ENCODE data around the gene RAB31. TPM values are rescaled to one million over a fixed set of nuclear protein-coding genes. Genes with fewer than 3 reads are reported as not detected.

Gene RAB31
- total and polyA plus RNA-seq, 10 donors: 12.3 to 112 (median 72.6) TPM

DNA sequence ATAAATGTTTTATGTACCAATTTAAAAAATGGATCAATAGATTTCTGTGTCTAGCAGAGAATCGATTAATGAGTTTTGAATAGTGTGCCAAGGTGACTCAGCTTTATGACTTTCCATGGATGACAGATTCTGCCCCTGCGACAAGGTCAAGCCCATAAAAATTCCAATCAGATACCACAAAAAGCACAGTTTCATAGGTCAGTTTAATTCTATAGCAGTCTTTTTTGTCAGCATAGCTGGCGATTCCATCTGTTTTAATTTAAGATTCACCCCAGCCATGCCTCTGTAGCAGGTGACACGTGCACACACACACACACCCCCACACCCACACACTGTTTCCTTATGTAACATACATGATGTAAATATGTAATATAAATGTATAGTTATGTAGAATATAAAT is 28.9 kb downstream of the RAB31 start:
- Histone ChIP-seq H3K27me3 (replicated peaks in 1 of 7) (no peaks in the 10 kb centered on the region), H3K4me3 (no peak overlapping the region), H3K9me3 (no peaks in the 10 kb centered on the region), H3K36me3 (peaks cover 0 to 30% (median 2%) of the 10 kb centered on the region in 6 donors), H3K4me1 (peaks cover 0 to 74% (median 24%) of the 10 kb centered on the region in 6 donors), H3K27ac (no peak overlapping the region)
- intact Hi-C loops (cut with DNase I; ENCODE audit: low total_unique reads): no loop called here
- no peak for DNase-seq
- TF ChIP-seq POLR2A (IDR thresholded peaks at IDR 0.05) (no peak), POLR2AphosphoS5 (IDR thresholded peaks at IDR 0.05) (no peak)
- TF ChIP-seq, protein P1, sequence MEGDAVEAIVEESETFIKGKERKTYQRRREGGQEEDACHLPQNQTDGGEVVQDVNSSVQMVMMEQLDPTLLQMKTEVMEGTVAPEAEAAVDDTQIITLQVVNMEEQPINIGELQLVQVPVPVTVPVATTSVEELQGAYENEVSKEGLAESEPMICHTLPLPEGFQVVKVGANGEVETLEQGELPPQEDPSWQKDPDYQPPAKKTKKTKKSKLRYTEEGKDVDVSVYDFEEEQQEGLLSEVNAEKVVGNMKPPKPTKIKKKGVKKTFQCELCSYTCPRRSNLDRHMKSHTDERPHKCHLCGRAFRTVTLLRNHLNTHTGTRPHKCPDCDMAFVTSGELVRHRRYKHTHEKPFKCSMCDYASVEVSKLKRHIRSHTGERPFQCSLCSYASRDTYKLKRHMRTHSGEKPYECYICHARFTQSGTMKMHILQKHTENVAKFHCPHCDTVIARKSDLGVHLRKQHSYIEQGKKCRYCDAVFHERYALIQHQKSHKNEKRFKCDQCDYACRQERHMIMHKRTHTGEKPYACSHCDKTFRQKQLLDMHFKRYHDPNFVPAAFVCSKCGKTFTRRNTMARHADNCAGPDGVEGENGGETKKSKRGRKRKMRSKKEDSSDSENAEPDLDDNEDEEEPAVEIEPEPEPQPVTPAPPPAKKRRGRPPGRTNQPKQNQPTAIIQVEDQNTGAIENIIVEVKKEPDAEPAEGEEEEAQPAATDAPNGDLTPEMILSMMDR (IDR thresholded peaks at IDR 0.05 in 8 of 11, conservative IDR thresholded peaks at IDR 0.05 in 3 of 11): no peak
- 80 to 89% (median 87%) methylated on average over 4 of the region's 4 CpGs for WGBS, 5 donors

DNA sequence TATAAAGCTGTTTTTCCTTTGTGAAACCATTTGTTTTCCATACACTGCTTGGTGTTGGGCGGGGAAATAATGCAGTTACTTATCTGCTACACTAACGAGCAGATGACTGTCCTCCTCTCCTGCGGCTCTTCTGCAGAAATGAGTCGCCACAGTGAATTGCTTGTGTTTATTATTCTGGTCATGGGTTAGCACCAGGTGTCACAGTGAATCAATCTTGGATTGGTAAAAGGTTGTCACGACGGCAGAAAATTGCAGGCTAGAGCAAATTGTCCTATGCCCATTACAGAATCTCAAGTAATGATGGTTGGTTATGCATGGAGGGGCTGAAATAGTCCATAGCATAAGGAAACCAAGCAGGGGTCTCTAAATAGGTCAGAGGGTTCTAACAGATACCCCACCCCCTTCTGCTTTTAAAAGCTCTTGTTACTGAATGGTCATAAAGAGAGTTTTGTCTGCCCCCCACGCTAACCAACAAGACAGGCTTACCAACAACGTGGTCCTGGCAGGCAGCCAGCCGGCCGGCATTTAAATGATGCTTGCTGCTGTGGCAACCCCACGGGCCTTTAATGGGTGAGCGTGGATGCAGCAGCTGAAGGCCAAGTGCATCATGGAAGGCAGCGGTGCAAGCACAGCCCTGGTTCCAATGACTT is 29.5 kb downstream of the RAB31 start:
- Histone ChIP-seq H3K4me3 (no peak overlapping the region), H3K9me3 (no peaks in the 10 kb centered on the region), H3K27me3 (replicated peaks in 1 of 7) (no peaks in the 10 kb centered on the region), H3K36me3 (peaks cover 0 to 24% (median 0%) of the 10 kb centered on the region in 6 donors), H3K27ac (no peak overlapping the region), H3K4me1 (peaks cover 0 to 80% (median 28%) of the 10 kb centered on the region in 6 donors)
- TF ChIP-seq POLR2A (IDR thresholded peaks at IDR 0.05) (no peak), POLR2AphosphoS5 (IDR thresholded peaks at IDR 0.05) (peak in 1 of 3 donors; percentile 34)
- intact Hi-C loops (cut with DNase I; ENCODE audit: low total_unique reads): no loop called here
- whole genome bisulfite sequencing, 5 donors: 71 to 80% (median 77%) methylated on average over 12 to 13 of the region's 13 CpGs
- DNase-seq: peak; percentile 63

DNA sequence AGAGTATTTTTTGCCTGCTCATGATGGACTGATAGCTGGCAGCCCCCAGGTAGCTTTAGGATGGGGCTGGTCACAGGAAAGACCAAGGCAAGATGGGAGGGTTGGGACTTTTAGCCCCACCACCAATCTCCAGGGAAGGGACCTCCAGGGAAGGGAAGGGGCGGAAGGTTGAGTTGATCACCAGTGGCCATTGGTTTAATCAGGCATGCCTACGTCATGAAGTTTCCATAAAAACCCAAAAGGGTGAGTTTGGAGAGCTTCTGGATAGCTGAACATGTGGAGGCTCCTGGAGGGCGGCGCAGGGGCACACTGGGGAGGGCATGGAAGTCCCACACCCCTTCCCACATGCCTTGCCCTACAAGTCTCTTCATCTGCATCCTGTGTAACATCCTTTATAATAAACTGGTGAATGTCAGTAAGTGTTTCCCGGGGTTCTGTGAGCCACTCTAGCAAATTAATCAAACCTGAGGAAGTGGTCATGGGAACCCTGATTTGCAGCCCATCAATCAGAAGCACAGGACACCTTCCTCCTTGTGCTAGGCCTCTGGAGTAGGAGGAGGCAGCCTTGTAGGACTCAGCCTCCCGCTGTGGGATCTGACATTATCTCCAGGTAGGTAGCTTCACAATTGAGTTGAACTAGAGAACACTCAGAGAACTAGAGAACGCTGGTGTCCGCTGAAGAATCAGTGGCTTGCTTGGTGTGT is 30.3 kb downstream of the RAB31 start:
- H3K27me3 ChIP-seq (replicated peaks in 1 of 7): peaks cover 0 to 2% (median 0%) of the 10 kb centered on the region in 7 donors
- H3K9me3 ChIP-seq: no peaks in the 10 kb centered on the region
- TF ChIP-seq, protein P1 (IDR thresholded peaks at IDR 0.05 in 8 of 11, conservative IDR thresholded peaks at IDR 0.05 in 3 of 11): no peak
- no peak for TF ChIP-seq POLR2AphosphoS5 (IDR thresholded peaks at IDR 0.05)
- TF ChIP-seq POLR2A (IDR thresholded peaks at IDR 0.05): no peak
- intact Hi-C loops (cut with DNase I; ENCODE audit: low total_unique reads): no loop called here
- peak; percentile 32 for DNase-seq
- H3K4me1 ChIP-seq: peaks cover 7 to 84% (median 35%) of the 10 kb centered on the region in 6 donors
- WGBS, 5 donors: 73 to 79% (median 75%) methylated on average over 8 of the region's 8 CpGs
- H3K27ac ChIP-seq: peak overlapping the region in 1 of 8 donors; percentile 14
- H3K4me3 ChIP-seq: no peak overlapping the region
- H3K36me3 ChIP-seq: peaks cover 0 to 15% (median 0%) of the 10 kb centered on the region in 6 donors

DNA sequence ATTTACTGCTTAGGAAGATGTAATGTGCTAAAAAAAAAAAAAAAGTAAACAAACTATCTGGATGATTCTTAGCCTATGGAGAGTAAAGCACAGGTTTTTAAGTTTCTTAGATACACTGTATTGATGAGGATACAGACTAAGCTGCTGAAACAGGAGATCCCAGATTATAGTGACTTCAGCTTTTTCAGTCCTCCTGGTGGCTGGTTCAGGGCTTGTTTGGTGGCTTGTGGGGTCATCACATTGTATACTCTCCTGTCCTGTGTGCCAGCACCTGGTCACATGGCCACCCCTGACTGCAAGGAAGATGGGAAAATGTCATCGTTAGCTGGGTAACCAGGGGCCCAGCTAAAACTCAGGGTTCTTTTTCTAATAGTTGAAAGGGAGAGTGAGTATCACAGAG is 31.4 kb downstream of the RAB31 start:
- peaks cover 0 to 14% (median 0%) of the 10 kb centered on the region in 6 donors for H3K36me3 ChIP-seq
- H3K27ac ChIP-seq: peak overlapping the region in 4 of 8 donors; percentile 38 to 75 (median 60)
- intact Hi-C loops (cut with DNase I; ENCODE audit: low total_unique reads): no loop called here
- no peaks in the 10 kb centered on the region for H3K9me3 ChIP-seq
- TF ChIP-seq POLR2A (IDR thresholded peaks at IDR 0.05) (no peak), POLR2AphosphoS5 (IDR thresholded peaks at IDR 0.05) (no peak)
- TF ChIP-seq, protein P1 (IDR thresholded peaks at IDR 0.05 in 8 of 11, conservative IDR thresholded peaks at IDR 0.05 in 3 of 11): no peak
- peaks cover 8 to 84% (median 37%) of the 10 kb centered on the region in 6 donors for H3K4me1 ChIP-seq
- H3K27me3 ChIP-seq (replicated peaks in 1 of 7): peaks cover 0 to 9% (median 0%) of the 10 kb centered on the region in 7 donors
- WGBS, 5 donors: 84 to 95% (median 93%) methylated on average over 1 of the region's 1 CpG
- no peak overlapping the region for H3K4me3 ChIP-seq
- DNase-seq: no peak
